ENCODE data around the gene CFAP251.

- TF ChIP-seq EZH2phosphoT487 (IDR thresholded peaks at IDR 0.05; ENCODE audit: borderline replicate concordance) (no peak), EGR1 (IDR thresholded peaks at IDR 0.05; ENCODE audit: low read depth) (no peak), EZH2 (IDR thresholded peaks at IDR 0.05) (no peak), POLR2AphosphoS5 (IDR thresholded peaks at IDR 0.05; ENCODE audit: low read depth, low read length) (no peak), CEBPB (IDR thresholded peaks at IDR 0.05; ENCODE audit: low read depth) (no peak), POLR2A (IDR thresholded peaks at IDR 0.05; ENCODE audit: borderline replicate concordance, extremely low read depth, insufficient read depth, insufficient read length) (no peak), FOSL1 (IDR thresholded peaks at IDR 0.05; ENCODE audit: low read depth) (no peak)
- TF ChIP-seq, protein P1, sequence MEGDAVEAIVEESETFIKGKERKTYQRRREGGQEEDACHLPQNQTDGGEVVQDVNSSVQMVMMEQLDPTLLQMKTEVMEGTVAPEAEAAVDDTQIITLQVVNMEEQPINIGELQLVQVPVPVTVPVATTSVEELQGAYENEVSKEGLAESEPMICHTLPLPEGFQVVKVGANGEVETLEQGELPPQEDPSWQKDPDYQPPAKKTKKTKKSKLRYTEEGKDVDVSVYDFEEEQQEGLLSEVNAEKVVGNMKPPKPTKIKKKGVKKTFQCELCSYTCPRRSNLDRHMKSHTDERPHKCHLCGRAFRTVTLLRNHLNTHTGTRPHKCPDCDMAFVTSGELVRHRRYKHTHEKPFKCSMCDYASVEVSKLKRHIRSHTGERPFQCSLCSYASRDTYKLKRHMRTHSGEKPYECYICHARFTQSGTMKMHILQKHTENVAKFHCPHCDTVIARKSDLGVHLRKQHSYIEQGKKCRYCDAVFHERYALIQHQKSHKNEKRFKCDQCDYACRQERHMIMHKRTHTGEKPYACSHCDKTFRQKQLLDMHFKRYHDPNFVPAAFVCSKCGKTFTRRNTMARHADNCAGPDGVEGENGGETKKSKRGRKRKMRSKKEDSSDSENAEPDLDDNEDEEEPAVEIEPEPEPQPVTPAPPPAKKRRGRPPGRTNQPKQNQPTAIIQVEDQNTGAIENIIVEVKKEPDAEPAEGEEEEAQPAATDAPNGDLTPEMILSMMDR (IDR thresholded peaks at IDR 0.05 in 2 of 3, conservative IDR thresholded peaks at IDR 0.05 in 1 of 3; ENCODE audit: borderline replicate concordance in 1 of 3, insufficient read depth in 1 of 3, low read depth in 2 of 3, low read length in 2 of 3): no peak
Measured at GRCh38 chr12:121875582-121875981, 42.8 kb upstream of the CFAP251 start.

All from HCT116 (cell line).